ENCODE results near the gene TSPAN18.

The TSPAN18 gene

DNA sequence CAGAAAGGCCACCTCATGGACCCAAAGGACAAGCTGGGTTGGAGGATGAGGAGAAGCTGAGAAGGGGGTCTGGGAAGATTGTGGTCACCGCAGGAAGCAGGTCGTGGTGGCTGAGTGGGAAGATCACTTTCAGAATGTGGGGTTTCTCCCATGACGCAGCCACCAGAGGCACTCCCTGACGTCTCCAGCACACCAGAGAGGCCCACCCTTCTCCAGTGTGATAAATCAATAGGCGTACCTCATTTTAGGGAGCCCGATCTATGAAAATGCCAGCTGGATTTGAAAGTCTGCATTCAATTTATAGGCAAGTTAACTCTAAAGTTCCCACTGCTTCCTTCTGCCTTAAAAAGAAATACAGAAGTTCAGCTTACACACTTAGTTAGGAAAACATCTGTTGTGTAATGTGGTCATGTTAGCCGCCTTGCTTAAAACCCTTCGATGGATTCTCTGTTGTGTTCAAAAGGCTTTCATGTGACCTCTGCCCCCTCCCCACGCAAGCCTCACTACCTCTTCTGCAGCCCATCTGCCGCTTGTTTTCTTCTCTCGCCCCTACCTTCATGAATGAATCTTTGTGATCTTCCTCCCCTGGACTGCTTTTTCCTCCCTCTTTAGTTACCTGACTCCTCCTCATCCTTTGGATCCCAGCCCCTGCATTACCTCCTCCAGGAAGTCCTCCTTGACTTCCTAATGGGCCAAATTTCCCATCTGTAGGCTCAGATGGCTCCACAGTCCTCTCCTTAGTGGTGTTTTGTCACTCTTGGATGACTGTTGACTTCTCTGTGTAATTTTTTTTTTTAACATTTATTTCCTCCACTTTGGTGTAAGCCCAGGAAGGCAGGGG lies 10.7 kb downstream of the TSPAN18 start:
- DNase-seq (ENCODE audit: low spot score) = no peak

DNA sequence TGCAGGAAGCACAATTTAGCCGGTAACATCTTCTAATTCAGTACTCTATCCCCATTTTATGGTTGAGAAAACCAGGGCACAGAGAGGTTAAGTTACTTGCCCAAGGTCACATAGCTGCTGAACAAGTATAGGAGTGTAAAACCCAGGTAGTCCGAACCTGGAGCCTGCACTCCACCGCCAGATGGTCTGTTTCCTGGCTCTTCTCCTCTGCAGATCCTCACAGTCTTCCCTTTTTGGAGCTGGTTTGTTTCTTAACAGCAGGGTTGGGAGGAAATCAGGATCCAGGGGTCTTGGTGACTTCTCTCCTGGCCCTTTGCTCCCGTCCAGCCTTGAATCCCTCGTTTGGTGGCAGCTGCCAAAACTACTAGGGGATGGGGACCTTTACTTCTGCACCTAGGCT lies 12.0 kb downstream of the TSPAN18 start:
- no peak for DNase-seq (ENCODE audit: low spot score)

DNA sequence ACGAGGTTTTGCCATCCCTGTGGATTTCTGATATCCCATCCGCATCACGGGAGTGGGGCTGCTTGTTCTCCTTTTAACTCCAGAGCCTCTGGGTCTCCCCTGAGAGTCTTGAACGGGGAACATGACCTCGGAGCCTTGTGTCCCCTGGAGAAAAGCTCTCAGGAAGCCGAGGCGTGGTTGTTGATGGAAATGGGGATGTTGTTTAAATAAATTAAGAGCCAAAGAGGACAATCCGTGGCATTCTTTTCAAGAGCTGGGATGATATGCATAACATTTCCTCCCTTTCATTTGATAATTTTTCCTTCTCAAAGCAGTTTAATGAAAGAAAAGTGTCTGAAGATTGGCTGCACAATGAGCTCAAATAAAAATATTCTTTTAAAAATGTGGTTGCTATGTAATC lies 14.2 kb downstream of the TSPAN18 start:
- no peak for DNase-seq (ENCODE audit: low spot score)

DNA sequence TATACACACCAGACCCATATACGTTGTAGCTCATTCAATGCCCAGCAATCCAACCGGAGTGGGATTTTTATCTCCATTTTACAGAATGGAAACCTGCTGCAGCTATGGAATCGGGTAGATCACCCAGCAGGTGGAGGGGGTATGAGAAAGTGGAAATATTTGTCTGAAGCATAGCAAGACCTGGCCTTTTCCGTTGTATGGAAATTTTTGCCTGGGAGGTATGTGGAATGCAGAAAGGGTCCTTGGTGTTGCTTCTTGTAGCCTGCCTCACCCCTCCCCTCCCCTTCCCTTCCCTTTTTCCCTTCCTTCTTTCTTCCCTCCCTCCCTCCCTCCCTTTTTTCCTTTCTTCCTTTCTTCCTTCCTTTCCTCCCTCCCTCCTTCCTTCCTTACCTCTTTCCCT lies 15.2 kb downstream of the TSPAN18 start:
- no peak for DNase-seq (ENCODE audit: low spot score)

DNA sequence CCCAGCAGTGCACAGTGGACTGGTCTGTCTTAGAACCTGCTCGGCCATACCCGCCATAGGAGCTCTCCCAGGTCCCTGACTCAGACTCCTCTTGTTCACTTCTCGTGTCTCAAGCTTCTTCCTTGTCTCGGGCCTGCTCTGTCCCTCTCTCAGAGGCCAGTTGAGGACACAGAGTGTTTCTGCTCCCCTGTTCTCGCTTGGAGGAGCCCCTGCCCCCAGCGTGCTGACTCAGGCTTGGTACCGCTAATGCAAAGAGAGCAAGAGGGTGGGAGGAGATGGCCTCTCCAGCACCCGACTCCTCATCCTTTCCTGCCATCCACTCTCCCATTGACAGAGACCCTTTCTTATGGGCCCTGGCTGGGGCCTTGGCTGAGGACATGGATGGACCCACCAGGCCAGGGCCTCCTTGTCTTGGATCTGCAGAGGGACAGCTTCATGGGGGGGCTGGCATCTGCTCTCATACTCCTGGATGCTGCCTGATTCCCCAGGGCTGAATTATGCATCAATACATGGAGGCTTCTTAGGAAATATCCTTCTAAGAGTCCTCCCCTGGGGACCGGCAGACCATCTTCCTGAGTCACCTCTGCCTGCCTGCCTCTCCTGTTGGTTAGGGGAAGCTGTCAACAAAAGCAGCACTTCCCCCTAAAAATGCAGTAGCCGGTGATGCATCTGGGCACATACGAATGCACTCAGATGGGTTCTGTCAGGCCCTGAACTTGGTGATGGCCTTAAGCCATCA lies 15.9 kb downstream of the TSPAN18 start:
- no peak for DNase-seq (ENCODE audit: low spot score)

DNA sequence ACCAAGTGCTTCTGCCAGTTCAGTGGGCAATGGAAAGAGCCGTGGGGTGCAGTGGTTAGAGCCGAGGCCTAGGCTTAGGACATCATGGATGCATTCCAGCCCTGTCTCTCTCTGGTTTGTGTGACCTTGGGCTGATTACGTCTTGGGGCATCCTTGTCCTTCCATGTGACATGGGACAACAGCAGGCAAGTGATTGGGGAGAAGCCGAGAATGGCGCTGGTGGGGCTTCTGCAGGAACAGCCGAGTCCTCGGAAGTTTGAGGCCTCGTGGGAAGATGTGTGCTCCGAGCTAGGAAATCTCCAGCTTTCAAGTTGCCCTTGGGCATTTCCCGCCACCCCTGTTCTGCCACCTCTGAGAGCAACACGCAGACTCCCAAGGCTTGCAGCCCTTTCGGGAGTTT lies 16.6 kb downstream of the TSPAN18 start:
- DNase-seq (ENCODE audit: low spot score) = no peak

DNA sequence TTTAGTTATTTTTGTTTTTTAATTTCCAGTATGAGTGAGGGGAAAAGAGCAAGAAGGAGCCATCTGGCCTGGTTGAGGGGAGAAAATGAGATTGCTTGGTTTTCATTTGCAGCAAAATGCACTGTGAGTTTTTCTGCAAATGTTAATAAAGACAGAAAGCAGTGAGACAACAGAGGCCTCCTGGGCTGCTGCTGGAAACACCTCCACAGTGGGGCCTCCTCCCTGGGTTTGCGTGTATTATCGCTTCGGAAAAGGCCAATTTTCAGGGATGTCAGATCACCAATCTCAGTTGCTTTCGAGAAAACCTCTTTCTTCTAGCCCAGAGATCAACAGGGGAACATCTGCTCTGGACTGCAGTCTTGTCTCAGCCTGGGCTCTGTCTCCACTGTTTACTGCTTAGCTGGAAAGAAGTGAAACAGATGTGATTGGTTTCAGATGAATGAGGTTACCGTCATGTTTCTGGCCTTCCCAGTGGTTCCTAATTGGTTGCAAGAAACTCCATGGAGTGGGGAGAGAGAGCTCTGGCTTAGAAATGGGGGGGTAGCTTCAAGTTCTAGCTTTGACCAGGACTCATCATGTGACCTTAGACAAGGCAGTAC lies 17.3 kb downstream of the TSPAN18 start:
- DNase-seq (ENCODE audit: low spot score) = no peak

DNA sequence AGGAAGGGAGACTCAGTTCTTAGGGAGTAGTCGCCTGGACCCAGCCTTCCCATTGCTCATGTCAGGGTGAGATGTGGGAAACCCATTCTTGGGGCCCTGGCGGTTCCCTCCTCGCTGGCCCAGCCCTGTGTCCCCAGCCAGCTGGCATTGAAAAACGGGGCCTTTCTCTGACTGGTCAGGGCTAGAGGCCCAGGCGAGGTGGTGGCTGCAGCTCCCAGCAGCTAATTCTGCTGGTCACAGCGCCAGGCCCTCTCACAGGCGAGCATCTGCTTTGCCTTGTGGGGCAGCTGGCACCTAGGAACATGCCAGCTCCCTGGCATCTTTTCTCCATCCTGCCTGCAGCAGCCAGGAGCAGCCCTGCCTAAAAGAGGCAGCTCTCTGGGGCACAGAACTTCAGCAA lies 20.1 kb downstream of the TSPAN18 start:
- no peak for DNase-seq (ENCODE audit: low spot score)

DNA sequence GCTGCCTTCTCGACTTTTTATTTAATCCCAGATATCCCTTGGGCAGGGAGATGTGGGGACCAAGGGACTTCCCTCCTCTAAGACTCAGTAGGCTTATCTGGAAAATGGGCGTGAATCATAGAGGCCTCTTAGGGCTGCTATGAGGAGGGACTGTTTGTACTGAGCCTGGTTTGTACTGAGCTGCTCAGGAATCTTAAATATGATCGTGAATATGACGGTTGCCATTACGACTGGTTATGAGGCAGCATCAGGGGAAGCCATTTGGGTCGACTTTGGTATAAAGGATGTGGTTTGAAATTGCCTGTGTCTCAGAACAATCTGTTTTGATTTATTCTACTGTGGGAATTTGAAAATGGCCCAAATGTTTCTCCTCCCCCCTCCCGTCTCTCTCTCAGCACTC lies 20.6 kb downstream of the TSPAN18 start:
- DNase-seq (ENCODE audit: low spot score) = no peak

DNA sequence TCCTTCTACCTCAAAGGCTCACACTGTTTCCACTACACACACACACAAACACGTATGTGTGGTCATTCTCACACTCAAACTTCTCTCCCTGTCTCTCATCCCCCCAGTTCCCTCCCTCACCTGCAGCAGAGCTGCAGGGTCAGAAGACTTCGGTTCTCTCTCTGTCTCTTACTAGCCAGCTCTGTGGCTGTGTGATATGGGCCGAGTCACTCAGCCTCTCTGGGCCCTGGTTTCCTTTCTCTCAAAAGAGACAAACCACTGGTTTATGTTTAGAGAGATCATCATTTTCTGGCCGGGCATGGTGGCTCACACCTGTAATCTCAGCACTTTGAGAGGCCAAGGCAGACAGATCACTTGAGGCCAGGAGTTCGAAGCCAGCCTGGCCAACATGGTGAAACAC lies 21.1 kb downstream of the TSPAN18 start:
- DNase-seq (ENCODE audit: low spot score) = no peak

DNA sequence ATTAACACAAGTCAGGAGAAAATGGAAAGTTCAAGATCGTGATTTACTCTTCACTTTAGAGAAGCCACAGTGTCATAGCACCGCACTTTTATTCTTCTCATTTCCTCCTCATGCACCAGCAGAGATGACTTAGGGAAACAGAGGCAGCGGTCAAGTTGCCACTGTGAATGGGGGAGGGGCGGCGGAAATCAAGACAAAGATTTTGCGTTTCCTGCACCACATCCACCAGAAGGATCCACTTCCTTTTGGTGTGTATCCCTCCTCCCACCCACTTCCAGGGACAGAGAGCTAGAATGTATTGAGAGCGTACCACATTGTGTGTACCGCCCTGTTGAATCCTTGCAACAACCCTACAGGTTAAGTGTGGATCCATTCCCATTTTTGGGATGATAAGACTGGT lies 21.8 kb downstream of the TSPAN18 start:
- no peak for DNase-seq (ENCODE audit: low spot score)

DNA sequence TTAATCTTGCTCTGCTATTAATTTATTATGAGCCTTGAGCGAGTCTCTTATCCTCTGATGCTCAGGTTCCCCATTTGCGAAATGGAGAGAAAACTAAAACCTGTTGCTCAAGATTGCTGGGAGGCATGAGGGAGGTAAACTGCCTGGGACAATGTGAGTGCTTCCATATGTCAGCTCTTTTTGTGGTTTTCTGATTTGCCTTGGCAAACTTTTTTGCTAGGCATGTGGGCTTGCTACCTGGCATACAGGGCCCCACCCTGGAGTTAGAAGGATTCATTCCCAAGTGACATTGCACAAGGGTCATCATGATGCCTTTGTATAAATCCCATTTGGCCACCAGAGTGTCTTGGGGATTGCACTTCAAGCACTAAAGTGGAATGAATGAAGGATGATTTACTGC lies 22.4 kb downstream of the TSPAN18 start:
- no peak for DNase-seq (ENCODE audit: low spot score)

DNA sequence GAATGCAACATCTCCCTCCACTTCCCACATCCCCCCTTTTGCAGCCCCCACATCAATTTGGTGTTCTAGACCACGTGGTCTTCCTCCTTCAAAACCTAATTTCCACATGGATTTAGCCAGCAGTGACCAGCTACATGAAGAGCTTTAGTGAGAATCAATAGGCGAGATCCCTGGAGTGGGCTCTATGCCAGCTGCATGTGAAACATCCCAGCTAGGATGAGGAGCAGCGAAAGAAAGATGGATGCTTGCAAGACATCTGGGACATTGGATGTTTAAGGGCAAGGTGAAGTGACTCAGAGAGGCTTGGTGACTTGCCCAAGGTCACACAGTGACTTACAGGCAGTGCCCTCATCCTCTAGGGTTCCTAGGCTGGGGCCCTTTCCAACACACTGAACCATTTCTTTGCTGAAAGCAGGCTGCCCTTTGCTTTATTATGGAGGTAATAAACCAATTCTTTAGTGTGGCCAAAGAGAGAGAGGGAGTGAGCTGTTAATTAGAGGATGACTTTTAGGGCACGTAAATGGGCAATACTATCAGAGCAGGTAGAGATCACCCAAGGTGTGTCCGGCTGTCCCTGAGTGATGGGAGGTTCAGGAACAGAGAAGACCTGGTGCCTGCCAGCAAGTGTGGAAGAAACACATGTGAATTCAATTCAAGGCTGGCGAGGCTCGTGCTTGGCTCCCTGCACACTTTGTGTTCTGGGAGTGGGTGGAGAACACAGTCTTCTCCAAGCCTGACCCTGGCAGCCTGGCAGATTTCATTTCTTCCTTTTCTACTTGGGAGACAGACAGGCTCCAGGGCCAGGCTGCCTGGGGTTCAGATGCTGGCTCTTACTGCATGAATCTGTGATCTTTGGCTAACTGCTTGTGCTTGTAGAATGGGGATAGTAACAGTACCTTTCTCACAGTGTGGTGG lies 24.0 kb downstream of the TSPAN18 start:
- no peak for DNase-seq (ENCODE audit: low spot score)

DNA sequence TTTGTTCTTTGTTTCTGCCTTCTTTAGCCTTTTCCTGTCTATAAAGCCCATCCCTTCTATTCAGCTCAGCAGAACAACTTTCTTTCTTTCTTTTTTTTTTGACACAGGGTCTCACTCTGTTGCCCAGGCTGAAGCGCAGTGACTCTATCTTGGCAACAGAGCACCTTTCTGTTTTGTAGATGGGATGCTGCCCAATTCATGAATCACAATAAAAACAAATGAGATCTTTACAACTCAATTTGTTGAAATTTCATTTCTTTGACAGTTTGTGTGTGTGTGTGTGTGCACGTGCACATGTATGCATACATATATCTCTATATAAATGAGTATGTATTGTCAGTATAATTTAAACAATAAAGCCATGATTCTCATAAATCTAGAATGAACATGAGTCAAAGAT lies 25.5 kb downstream of the TSPAN18 start:
- DNase-seq (ENCODE audit: low spot score) = no peak

DNA sequence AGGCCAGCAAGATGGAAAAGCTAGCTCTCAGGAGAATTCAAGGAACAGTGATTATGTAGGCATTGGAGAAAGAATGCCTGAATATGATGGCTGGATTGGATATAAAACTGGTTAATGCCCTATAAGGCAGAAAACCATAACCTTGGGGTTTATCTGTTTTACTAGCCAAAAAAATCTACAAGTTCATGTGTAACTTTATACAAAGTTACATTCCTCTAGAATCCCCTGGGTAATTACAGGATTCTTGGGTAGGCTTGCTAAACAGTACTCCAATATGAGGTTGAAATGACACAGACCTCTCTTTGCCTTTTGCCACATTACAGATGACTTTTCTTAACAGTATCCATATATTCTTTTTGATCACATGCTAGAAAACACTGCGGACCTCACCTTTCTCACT lies 26.0 kb downstream of the TSPAN18 start:
- no peak for DNase-seq (ENCODE audit: low spot score)

DNA sequence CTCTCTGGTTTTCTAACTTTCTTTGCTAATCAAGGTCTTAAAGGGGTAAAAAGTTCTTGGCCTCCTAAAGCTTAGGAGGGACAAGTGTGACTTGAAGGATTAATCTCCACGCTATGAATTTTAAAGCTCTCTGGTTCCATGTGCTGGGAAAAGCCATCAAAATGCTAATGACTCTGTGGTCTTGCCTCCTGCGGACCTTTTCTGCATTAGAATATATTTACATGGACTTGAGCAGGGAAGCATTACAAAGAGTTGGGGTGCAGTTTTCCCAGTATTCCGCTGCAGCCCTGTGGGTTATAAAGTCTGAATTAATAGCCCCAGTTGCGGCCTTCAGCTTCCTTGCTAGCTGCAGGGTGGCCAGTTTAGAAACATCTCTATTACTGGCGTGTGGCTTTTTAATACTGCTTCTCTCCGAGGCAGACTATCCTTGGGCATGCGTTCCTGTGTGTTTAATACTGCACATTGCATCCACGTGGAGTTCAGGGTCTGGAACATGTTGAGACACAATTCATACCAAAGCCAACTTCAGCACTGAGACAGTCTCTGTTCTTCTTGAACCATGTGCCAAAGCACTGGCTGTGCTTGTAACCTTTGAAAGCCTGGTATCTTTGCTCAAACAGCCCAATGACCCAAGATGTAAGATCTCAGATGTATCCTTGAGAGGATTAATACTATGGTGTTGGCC lies 27.3 kb downstream of the TSPAN18 start:
- no peak for DNase-seq (ENCODE audit: low spot score)

DNA sequence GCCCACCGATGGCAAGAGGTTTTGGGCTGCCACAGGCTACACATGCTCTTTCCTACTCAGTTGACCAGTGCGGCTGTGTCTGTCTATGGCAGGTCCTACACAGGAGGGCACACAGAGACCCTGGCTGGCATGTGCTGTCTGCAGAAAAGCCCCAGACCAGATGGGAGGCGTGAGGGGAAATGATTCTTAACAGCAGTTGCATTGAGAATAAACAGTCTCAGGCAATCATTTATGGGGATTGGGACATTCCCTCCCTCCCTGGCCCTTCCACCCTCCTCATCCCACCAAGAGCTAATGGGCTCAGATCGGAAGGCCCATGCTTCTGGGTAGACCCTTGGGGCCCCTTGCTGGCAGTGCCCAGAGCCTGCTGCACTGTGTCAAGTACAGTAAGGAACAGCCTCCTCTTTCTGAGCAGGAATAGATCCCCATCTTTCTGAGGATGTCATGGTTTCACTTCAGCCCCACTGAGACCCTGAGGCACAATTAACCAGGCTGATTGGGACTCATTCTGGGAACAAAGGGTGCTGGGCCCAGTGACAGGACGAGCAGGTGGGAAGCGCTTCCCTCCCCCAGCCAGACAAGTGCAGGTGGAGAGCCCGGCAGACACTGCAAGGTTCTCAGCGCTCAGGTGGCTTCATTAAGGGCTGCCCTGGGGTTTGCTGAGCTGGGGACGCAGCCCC lies 28.3 kb downstream of the TSPAN18 start:
- DNase-seq (ENCODE audit: low spot score) = no peak

DNA sequence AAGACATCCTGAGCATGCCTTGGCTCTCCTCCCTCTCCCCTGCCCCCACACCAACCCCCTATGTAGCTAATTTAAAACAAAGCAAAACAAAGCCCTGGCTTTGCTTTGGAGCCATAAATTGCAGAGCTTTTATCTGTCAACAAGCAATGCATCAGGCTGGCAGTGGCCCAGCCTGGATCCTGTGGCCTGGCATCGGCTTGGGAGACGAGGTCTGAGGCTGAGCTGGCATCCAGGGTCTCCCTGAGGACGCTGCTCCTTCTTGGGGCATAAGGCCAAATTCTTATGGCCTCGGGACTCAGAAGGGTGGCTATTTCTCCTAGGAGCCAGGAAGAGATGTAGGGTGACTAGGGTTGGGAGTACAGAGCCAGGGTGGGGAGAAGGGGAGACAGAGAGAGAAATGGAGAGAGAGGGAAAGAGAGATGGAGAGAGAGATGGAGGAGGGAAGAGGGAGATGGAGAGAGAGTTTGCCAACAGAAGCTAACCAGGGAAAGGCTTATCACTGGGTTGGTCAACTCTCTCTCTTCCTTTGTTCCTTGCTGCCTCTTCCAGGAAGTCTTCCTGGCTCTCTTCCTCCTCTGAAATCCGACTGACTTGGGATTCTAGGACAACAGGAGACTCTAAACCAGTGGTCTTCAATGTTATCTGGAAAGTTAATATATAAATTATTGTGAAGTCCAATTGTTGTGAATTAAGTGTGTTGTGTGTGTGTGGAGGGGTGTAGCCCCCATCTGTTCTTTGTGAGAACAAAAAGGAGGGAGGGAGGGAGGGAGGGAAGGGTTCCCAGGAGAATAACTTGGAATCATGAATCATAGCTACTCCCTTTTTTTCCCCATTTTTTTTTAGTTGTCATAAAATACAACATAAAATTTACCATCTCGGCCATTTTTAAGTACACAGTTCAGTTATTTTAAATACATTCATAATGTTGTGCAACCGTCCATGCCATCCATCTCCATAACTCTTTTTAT lies 29.1 kb downstream of the TSPAN18 start:
- no peak for DNase-seq (ENCODE audit: low spot score)

DNA sequence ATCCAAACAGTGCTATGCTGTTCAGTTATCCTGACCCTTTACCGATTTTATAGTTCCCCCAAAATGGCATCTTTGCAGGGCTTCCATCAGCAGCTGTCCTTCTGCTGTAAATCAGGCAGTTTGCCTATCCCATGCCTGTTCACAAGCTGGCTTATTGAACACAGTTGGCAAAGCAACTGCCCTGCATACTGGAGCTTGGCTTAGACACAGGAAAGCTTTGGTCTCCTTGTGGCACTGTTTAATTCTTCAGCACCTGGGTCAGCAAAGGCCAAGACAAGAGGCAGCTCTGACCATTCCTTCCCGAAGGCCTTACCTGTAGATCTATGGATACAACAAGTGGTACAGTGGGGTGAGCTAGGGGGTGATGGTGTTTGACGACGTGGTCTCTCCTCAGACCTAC lies 32.2 kb downstream of the TSPAN18 start:
- no peak for DNase-seq (ENCODE audit: low spot score)

Data from AG08396 (cell line).